GM12878 (cell line): ENCODE results near the gene STX19. TPM values are rescaled to one million over a fixed set of nuclear protein-coding genes. Genes with fewer than 3 reads are reported as not detected.

Source experiments
- ASH2L ChIP-seq: fragments of 300-600, 200-600 bp; sonication (generic); IDR thresholded peaks from 2 replicates; pipeline ENCODE4 v1.6.1; 2017; ENCODE audit warnings: low read depth, mild to moderate bottlenecking, borderline replicate concordance
- CREB1 ChIP-seq: IDR thresholded peaks from 2 replicates; pipeline ENCODE4 v1.6.1; 2012; ENCODE audit warnings: low read depth, mild to moderate bottlenecking, inconsistent platforms
- ETV6 ChIP-seq, 2 experiments: fragments of 450-650 bp in 1 of 2; IDR thresholded peaks in 1 of 2; conservative IDR thresholded peaks in 1 of 2; 2 replicates each; pipeline ENCODE4 v1.6.1; 2014; ENCODE audit warnings: antibody characterized with exemption in 1 of 2, borderline replicate concordance in 1 of 2, low read depth in 1 of 2, mild to moderate bottlenecking in 1 of 2, moderate library complexity in 1 of 2
- HDAC2 ChIP-seq: fragments of 200-600 bp; sonication (generic); IDR thresholded peaks from 2 replicates; pipeline ENCODE4 v1.6.1; 2017
- HDAC6 ChIP-seq: fragments of 200-600 bp; sonication (generic); IDR thresholded peaks from one replicate; pipeline ENCODE4 v1.8.0; 2017; ENCODE audit warnings: antibody characterized with exemption; ENCODE audit not compliant: unreplicated experiment
- HSF1 ChIP-seq: fragments of 150-350 bp; IDR thresholded peaks from 2 replicates; pipeline ENCODE4 v1.6.1; 2014; ENCODE audit warnings: mild to moderate bottlenecking, low read depth, low read length
- NFYB ChIP-seq: IDR thresholded peaks from 2 replicates; pipeline ENCODE4 v1.6.1; 2011; ENCODE audit warnings: low read depth, mild to moderate bottlenecking, low read length, improper control_type of control experiment, moderate library complexity; ENCODE audit not compliant: insufficient read depth
- PML ChIP-seq: IDR thresholded peaks from 2 replicates; pipeline ENCODE4 v1.6.1; 2012; ENCODE audit warnings: low read length, inconsistent platforms
- RAD21 ChIP-seq: IDR thresholded peaks from 2 replicates; pipeline ENCODE4 v1.6.1; 2011; ENCODE audit warnings: mild to moderate bottlenecking, low read depth, low read length, moderate library complexity; ENCODE audit not compliant: insufficient read depth
- RFX5 ChIP-seq: IDR thresholded peaks from 2 replicates; pipeline ENCODE4 v1.6.1; 2011; ENCODE audit warnings: low read depth, low read length, improper control_type of control experiment
- RUNX3 ChIP-seq: IDR thresholded peaks from 2 replicates; pipeline ENCODE4 v1.6.1; 2012; ENCODE audit warnings: low read length, inconsistent platforms
- SIN3A ChIP-seq: IDR thresholded peaks from 2 replicates; pipeline ENCODE4 v1.6.1; 2012; ENCODE audit warnings: low read depth, low read length, improper control_type of control experiment
- SMARCA5 ChIP-seq: fragments of 450-650 bp; IDR thresholded peaks from 2 replicates; pipeline ENCODE4 v1.6.1; 2017; ENCODE audit warnings: mild to moderate bottlenecking
- TAF1 ChIP-seq: IDR thresholded peaks from 2 replicates; pipeline ENCODE4 v1.6.1; 2011; ENCODE audit warnings: mild to moderate bottlenecking, low read depth, low read length, borderline replicate concordance
- TCF12 ChIP-seq: IDR thresholded peaks from 2 replicates; pipeline ENCODE4 v1.6.1; 2011; ENCODE audit warnings: low read depth, mild to moderate bottlenecking, low read length
- TCF3 ChIP-seq: IDR thresholded peaks from 2 replicates; pipeline ENCODE4 v1.6.1; 2012; ENCODE audit warnings: low read depth, mild to moderate bottlenecking, low read length, borderline replicate concordance; ENCODE audit not compliant: insufficient read depth
- ZNF207 ChIP-seq: fragments of 450-650 bp; IDR thresholded peaks from 2 replicates; pipeline ENCODE4 v1.6.1; 2014; ENCODE audit warnings: antibody characterized with exemption, mild to moderate bottlenecking, borderline replicate concordance
- polyA plus RNA-seq, 11 experiments: library from polyadenylated mRNA; depleted of rRNA in 4 of 11; unstranded in 6 of 11; stranded (reverse) in 5 of 11; fragments of >200 nt; fragmentation: Nextera tagmentation in 4 of 11; fragmentation: Illumina TruSeq in 1 of 11; extraction: Ambion mirVana in 4 of 11; extraction: Trizol in 1 of 11; gene quantifications; 1 replicate in 1 of 11; 2 replicates in 10 of 11; pipeline versions ENCODE4 v1.2.1 to v1.2.3, GENCODE V29; 2011 to 2016; ENCODE audit warnings: inconsistent platforms in 2 of 11, missing spikeins in 2 of 11, low read depth in 1 of 11
- total RNA-seq, 4 experiments: library from RNA; depleted of rRNA in 3 of 4; stranded (reverse); fragments of >200 nt in 3 of 4; fragmentation: Illumina TruSeq in 1 of 4; extraction: Trizol in 1 of 4; gene quantifications; 2 replicates each; pipeline versions ENCODE4 v1.2.1 to v1.2.3, GENCODE V29; 2013 to 2021
- TF ChIP-seq, protein P1 (sequence below): fragments of 450-650 bp; IDR thresholded peaks from 2 replicates; pipeline ENCODE4 v1.6.1; 2014; ENCODE audit warnings: mild to moderate bottlenecking
- TF ChIP-seq, protein P2 (sequence below): fragments of 450-650 bp; formaldehyde crosslinking; IDR thresholded peaks from 2 replicates; pipeline ENCODE4 v1.5.0; 2022; ENCODE audit warnings: mild to moderate bottlenecking, missing genetic modification characterization
- TF ChIP-seq, protein P3 (sequence below): fragments of 450-650 bp; IDR thresholded peaks from 2 replicates; pipeline ENCODE4 v1.6.1; 2016; ENCODE audit warnings: mild to moderate bottlenecking
- TF ChIP-seq, protein P4 (sequence below): IDR thresholded peaks from 2 replicates; pipeline ENCODE4 v1.6.1; 2012; ENCODE audit warnings: low read depth, low read length, improper control_type of control experiment

The STX19 gene
- total and polyA plus RNA-seq, 10 of the 15 experiments (the other 5 are each of a cell fraction or from before 2014, with no cell fraction given): 0.10 to 0.14 (median 0.11) TPM; not detected in 7

GRCh38 chr3:93979850-93980676 is 48.3 kb downstream of the STX19 start, which contains the start of gene ARL13B (continued):
- TF ChIP-seq, protein P1, sequence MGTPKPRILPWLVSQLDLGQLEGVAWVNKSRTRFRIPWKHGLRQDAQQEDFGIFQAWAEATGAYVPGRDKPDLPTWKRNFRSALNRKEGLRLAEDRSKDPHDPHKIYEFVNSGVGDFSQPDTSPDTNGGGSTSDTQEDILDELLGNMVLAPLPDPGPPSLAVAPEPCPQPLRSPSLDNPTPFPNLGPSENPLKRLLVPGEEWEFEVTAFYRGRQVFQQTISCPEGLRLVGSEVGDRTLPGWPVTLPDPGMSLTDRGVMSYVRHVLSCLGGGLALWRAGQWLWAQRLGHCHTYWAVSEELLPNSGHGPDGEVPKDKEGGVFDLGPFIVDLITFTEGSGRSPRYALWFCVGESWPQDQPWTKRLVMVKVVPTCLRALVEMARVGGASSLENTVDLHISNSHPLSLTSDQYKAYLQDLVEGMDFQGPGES: peak; percentile 84
- TF ChIP-seq HSF1: no peak
- TF ChIP-seq SIN3A: peak; percentile 60; the same call in 1 of the 2 replicates
- TF ChIP-seq, protein P2, sequence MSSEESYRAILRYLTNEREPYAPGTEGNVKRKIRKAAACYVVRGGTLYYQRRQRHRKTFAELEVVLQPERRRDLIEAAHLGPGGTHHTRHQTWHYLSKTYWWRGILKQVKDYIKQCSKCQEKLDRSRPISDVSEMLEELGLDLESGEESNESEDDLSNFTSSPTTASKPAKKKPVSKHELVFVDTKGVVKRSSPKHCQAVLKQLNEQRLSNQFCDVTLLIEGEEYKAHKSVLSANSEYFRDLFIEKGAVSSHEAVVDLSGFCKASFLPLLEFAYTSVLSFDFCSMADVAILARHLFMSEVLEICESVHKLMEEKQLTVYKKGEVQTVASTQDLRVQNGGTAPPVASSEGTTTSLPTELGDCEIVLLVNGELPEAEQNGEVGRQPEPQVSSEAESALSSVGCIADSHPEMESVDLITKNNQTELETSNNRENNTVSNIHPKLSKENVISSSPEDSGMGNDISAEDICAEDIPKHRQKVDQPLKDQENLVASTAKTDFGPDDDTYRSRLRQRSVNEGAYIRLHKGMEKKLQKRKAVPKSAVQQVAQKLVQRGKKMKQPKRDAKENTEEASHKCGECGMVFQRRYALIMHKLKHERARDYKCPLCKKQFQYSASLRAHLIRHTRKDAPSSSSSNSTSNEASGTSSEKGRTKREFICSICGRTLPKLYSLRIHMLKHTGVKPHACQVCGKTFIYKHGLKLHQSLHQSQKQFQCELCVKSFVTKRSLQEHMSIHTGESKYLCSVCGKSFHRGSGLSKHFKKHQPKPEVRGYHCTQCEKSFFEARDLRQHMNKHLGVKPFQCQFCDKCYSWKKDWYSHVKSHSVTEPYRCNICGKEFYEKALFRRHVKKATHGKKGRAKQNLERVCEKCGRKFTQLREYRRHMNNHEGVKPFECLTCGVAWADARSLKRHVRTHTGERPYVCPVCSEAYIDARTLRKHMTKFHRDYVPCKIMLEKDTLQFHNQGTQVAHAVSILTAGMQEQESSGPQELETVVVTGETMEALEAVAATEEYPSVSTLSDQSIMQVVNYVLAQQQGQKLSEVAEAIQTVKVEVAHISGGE (CRISPR knock-in tag): no peak
- peak; percentile 59; the same call in 1 of the 2 replicates for TF ChIP-seq TCF3
- no peak for TF ChIP-seq HDAC2
- TF ChIP-seq ETV6 (conservative IDR thresholded peaks at IDR 0.05 in 1 of 2, IDR thresholded peaks at IDR 0.05 in 1 of 2; ENCODE audit: borderline replicate concordance in 1 of 2, low read depth in 1 of 2): no peak
- TF ChIP-seq, protein P3, sequence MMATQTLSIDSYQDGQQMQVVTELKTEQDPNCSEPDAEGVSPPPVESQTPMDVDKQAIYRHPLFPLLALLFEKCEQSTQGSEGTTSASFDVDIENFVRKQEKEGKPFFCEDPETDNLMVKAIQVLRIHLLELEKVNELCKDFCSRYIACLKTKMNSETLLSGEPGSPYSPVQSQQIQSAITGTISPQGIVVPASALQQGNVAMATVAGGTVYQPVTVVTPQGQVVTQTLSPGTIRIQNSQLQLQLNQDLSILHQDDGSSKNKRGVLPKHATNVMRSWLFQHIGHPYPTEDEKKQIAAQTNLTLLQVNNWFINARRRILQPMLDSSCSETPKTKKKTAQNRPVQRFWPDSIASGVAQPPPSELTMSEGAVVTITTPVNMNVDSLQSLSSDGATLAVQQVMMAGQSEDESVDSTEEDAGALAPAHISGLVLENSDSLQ: peak; percentile 56
- TF ChIP-seq NFYB: peak; percentile 84; the same call in 1 of the 2 replicates
- no peak for TF ChIP-seq RAD21
- TF ChIP-seq RUNX3: peak; percentile 40; the same call in 1 of the 2 replicates
- TF ChIP-seq TCF12: 0 out of 2 replicates have a peak, but pooled peaks have one; percentile 43
- no peak for TF ChIP-seq HDAC6
- TF ChIP-seq CREB1: peak; percentile 95
- peak; percentile 55; the same call in 1 of the 2 replicates for TF ChIP-seq PML
- TF ChIP-seq ASH2L: no peak
- TF ChIP-seq, protein P4, sequence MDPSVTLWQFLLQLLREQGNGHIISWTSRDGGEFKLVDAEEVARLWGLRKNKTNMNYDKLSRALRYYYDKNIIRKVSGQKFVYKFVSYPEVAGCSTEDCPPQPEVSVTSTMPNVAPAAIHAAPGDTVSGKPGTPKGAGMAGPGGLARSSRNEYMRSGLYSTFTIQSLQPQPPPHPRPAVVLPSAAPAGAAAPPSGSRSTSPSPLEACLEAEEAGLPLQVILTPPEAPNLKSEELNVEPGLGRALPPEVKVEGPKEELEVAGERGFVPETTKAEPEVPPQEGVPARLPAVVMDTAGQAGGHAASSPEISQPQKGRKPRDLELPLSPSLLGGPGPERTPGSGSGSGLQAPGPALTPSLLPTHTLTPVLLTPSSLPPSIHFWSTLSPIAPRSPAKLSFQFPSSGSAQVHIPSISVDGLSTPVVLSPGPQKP: peak; percentile 17; the same call in 1 of the 2 replicates
- peak; percentile 83 for TF ChIP-seq RFX5
- TF ChIP-seq TAF1: 0 out of 2 replicates have a peak, but pooled peaks have one; percentile 31
- no peak for TF ChIP-seq SMARCA5
- no peak for TF ChIP-seq ZNF207
